H1 (cell line): ENCODE results near the gene PALD1. TPM values are rescaled to one million over a fixed set of nuclear protein-coding genes. Genes with fewer than 3 reads are reported as not detected.

ENCODE experiments used
- CTCF ChIA-PET: fragments of 300-600 bp; sonication (Branson Sonifier 250); formaldehyde crosslinking; loops from one replicate; lab custom pipeline; 2021; ENCODE audit not compliant: partially characterized antibody; lab: Charles Lee
- POLR2A ChIA-PET: fragments of 300-600 bp; sonication (Branson Sonifier 250); formaldehyde crosslinking; loops from one replicate; lab custom pipeline; 2021; ENCODE audit warnings: inconsistent platforms; ENCODE audit not compliant: partially characterized antibody; lab: Charles Lee
- DNase-seq, 2 experiments: peaks; one replicate each; pipeline versions ENCODE4 v3.0.0 to v3.0.0-alpha.2; 2010 to 2022; ENCODE audit warnings: low spot score in 2 of 2, low read depth in 1 of 2, mixed read lengths in 1 of 2
- FAIRE-seq: peaks from 2 replicates; lab custom pipeline; 2011; peaks lifted over from hg19 to GRCh38; lab: Jason Lieb, UNC
- H2AFZ ChIP-seq: 2 replicates; pipeline ENCODE4 v1.8.1; 2012; ENCODE audit warnings: low read length, inconsistent platforms
- H2AK5ac ChIP-seq: 2 replicates; pipeline ENCODE4 v1.6.1; 2013; ENCODE audit warnings: low read depth, low read length
- H2BK120ac ChIP-seq: replicated peaks from 2 replicates; pipeline ENCODE3; 2013; ENCODE audit warnings: low read depth, low read length, inconsistent platforms
- H2BK12ac ChIP-seq: 2 replicates; pipeline ENCODE4 v1.6.1; 2013; ENCODE audit warnings: low read depth, low read length
- H2BK15ac ChIP-seq: 2 replicates; pipeline ENCODE4 v1.6.1; 2013; ENCODE audit warnings: low read length
- H2BK20ac ChIP-seq: 2 replicates; pipeline ENCODE4 v1.6.1; 2013; ENCODE audit warnings: low read length
- H2BK5ac ChIP-seq: 2 replicates; pipeline ENCODE4 v1.6.1; 2013; ENCODE audit warnings: low read depth, low read length
- H3K14ac ChIP-seq: 2 replicates; pipeline ENCODE4 v1.6.1; 2013; ENCODE audit warnings: inconsistent platforms; ENCODE audit not compliant: insufficient read length
- H3K18ac ChIP-seq: 2 replicates; pipeline ENCODE4 v1.6.1; 2013; ENCODE audit warnings: low read length; ENCODE audit errors: extremely low read depth
- H3K23ac ChIP-seq: 2 replicates; pipeline ENCODE4 v1.6.1; 2013; ENCODE audit warnings: inconsistent platforms; ENCODE audit not compliant: insufficient read length
- H3K23me2 ChIP-seq: 2 replicates; pipeline ENCODE4 v1.6.1; 2013; ENCODE audit warnings: low read depth, low read length
- H3K27ac ChIP-seq: 2 replicates; pipeline ENCODE4 v1.6.1; 2011; ENCODE audit warnings: low read depth, low read length, inconsistent platforms
- H3K27me3 ChIP-seq, 4 experiments: replicated peaks in 1 of 4; 1 replicate in 1 of 4; 2 replicates in 3 of 4; pipeline versions ENCODE4 v1.6.1 to v1.8.1; 2011 to 2013; ENCODE audit warnings: low read length in 3 of 4, mild to moderate bottlenecking in 3 of 4, inconsistent platforms in 2 of 4, mixed read lengths in 2 of 4, moderate library complexity in 1 of 4; ENCODE audit not compliant: control insufficient read depth in 3 of 4, insufficient read depth in 3 of 4; ENCODE audit errors: extremely low read depth in 1 of 4
- H3K36me3 ChIP-seq, 4 experiments: 2 replicates each; pipeline versions ENCODE4 v1.6.1 to v1.8.1; 2011 to 2013; ENCODE audit warnings: mild to moderate bottlenecking in 4 of 4, low read length in 3 of 4, moderate library complexity in 2 of 4, control low read depth in 1 of 4, inconsistent platforms in 1 of 4; ENCODE audit not compliant: insufficient read depth in 4 of 4, control insufficient read depth in 2 of 4
- H3K4ac ChIP-seq: replicated peaks from 2 replicates; pipeline ENCODE3; 2013; ENCODE audit warnings: low read length, low read depth, mixed read lengths, inconsistent platforms; ENCODE audit not compliant: insufficient read length
- H3K4me1 ChIP-seq, 4 experiments: replicated peaks in 1 of 4; 1 replicate in 1 of 4; 2 replicates in 3 of 4; pipeline versions ENCODE4 v1.6.1 to v1.8.1; 2011 to 2013; ENCODE audit warnings: low read length in 3 of 4, inconsistent platforms in 2 of 4, mixed read lengths in 1 of 4; ENCODE audit not compliant: insufficient read depth in 4 of 4, control insufficient read depth in 3 of 4
- H3K4me2 ChIP-seq, 2 experiments: 2 replicates each; pipeline versions ENCODE4 v1.6.1 to v1.8.1; 2011 to 2013; ENCODE audit warnings: low read depth in 2 of 2, low read length in 2 of 2, control low read depth in 1 of 2, inconsistent platforms in 1 of 2, mild to moderate bottlenecking in 1 of 2; ENCODE audit not compliant: insufficient read depth in 1 of 2
- H3K4me3 ChIP-seq, 4 experiments: fragments of 200-600, 300-600 bp in 1 of 4; sonication (generic), shearing (Covaris generic), sonication (Bioruptor Twin) in 1 of 4; 2 replicates each; pipeline versions ENCODE4 v1.5.1 to v1.8.1; 2011 to 2016; ENCODE audit warnings: low read length in 4 of 4, low read depth in 3 of 4, control low read depth in 2 of 4, inconsistent platforms in 2 of 4, mild to moderate bottlenecking in 2 of 4, mixed read lengths in 1 of 4, moderate library complexity in 1 of 4; ENCODE audit not compliant: insufficient read depth in 2 of 4; ENCODE audit errors: extremely low read depth in 1 of 4
- H3K56ac ChIP-seq: replicated peaks from 2 replicates; pipeline ENCODE3; 2013; ENCODE audit warnings: low read depth, mild to moderate bottlenecking, mixed read lengths, low read length, inconsistent platforms; ENCODE audit not compliant: insufficient read length
- H3K79me1 ChIP-seq: 2 replicates; pipeline ENCODE4 v1.6.1; 2013; ENCODE audit warnings: low read depth, low read length, control low read depth
- H3K79me2 ChIP-seq, 2 experiments: 2 replicates each; pipeline versions ENCODE4 v1.6.1 to v1.8.1; 2012 to 2013; ENCODE audit warnings: low read length in 2 of 2, mild to moderate bottlenecking in 2 of 2, inconsistent platforms in 1 of 2; ENCODE audit not compliant: insufficient read depth in 2 of 2, control insufficient read depth in 1 of 2
- H3K9ac ChIP-seq, 4 experiments: replicated peaks in 1 of 4; 1 replicate in 1 of 4; 2 replicates in 3 of 4; pipeline versions ENCODE4 v1.6.1 to v1.8.1; 2011 to 2013; ENCODE audit warnings: low read depth in 3 of 4, low read length in 3 of 4, control low read depth in 2 of 4, mild to moderate bottlenecking in 2 of 4, moderate library complexity in 2 of 4, inconsistent platforms in 1 of 4; ENCODE audit errors: extremely low read depth in 1 of 4
- H3K9me3 ChIP-seq, 2 experiments: 2 replicates each; pipeline versions ENCODE4 v1.6.1 to v1.8.1; 2012 to 2013; ENCODE audit warnings: mild to moderate bottlenecking in 2 of 2, moderate library complexity in 2 of 2, control low read depth in 1 of 2, inconsistent platforms in 1 of 2, low read depth in 1 of 2, low read length in 1 of 2, mixed read lengths in 1 of 2; ENCODE audit not compliant: insufficient read depth in 2 of 2
- H4K20me1 ChIP-seq, 2 experiments: replicated peaks in 1 of 2; 2 replicates each; pipeline versions ENCODE3 to v1.8.1; 2011 to 2013; ENCODE audit warnings: inconsistent platforms in 2 of 2, low read length in 2 of 2, mild to moderate bottlenecking in 1 of 2; ENCODE audit not compliant: insufficient read depth in 2 of 2, control insufficient read depth in 1 of 2
- H4K5ac ChIP-seq: 2 replicates; pipeline ENCODE4 v1.6.1; 2013; ENCODE audit warnings: low read length, low read depth, mixed read lengths, inconsistent platforms; ENCODE audit not compliant: insufficient read length
- H4K8ac ChIP-seq: 2 replicates; pipeline ENCODE4 v1.8.0; 2013; ENCODE audit warnings: mild to moderate bottlenecking, moderate library complexity, low read length, inconsistent platforms; ENCODE audit not compliant: insufficient read depth; ENCODE audit errors: extremely low read depth
- H4K91ac ChIP-seq: replicated peaks from 2 replicates; pipeline ENCODE3; 2013; ENCODE audit warnings: low read length, mixed read lengths, inconsistent platforms; ENCODE audit not compliant: insufficient read length
- GABPA ChIP-seq: IDR thresholded peaks from 2 replicates; pipeline ENCODE4 v1.6.1; 2011; ENCODE audit warnings: mild to moderate bottlenecking, low read length, moderate library complexity, borderline replicate concordance; ENCODE audit not compliant: insufficient read depth
- WGBS, 2 experiments: shearing (Covaris generic) in 1 of 2; methylation state at CpG; one replicate each; pipeline versions ENCODE4 v1.1.6 to v1.1.7; 2013 to 2015; ENCODE audit warnings: low lambda C conversion rate in 2 of 2, mixed read lengths in 2 of 2, inconsistent platforms in 1 of 2, low coverage in 1 of 2, missing lambda C conversion rate in 1 of 2; ENCODE audit not compliant: insufficient replicate concordance in 2 of 2, insufficient coverage in 1 of 2, insufficient read length in 1 of 2; ENCODE audit errors: extremely low coverage in 1 of 2, missing lambda C conversion rate in 1 of 2; 5-methylcytosine and 5-hydroxymethylcytosine counted together
- polyA plus RNA-seq, 7 experiments: library from polyadenylated mRNA; depleted of rRNA in 3 of 7; stranded (reverse) in 5 of 7; unstranded in 2 of 7; fragments of >200 nt in 5 of 7; fragments of 200-250 nt in 2 of 7; gene quantifications; 1 replicate in 5 of 7; 2 replicates in 1 of 7; 4 replicates in 1 of 7; pipeline versions ENCODE4 v1.2.1 to v1.2.3, GENCODE V29; 2011 to 2013; ENCODE audit warnings: missing spikeins in 2 of 7, mixed read lengths in 2 of 7
- total RNA-seq: library from RNA; stranded (reverse); fragmentation: NEBNext Ultra II Directional; extraction: Animal tissue kit (Norgen Biotek cat#: 25700); gene quantifications from 2 replicates; pipeline ENCODE4 v1.2.1, GENCODE V29; 2021

The PALD1 gene
- total and polyA plus RNA-seq, 2 of the 8 experiments (the other 6 are each of a cell fraction or from before 2014, with no cell fraction given) = 13.3 to 32.8 TPM

DNA sequence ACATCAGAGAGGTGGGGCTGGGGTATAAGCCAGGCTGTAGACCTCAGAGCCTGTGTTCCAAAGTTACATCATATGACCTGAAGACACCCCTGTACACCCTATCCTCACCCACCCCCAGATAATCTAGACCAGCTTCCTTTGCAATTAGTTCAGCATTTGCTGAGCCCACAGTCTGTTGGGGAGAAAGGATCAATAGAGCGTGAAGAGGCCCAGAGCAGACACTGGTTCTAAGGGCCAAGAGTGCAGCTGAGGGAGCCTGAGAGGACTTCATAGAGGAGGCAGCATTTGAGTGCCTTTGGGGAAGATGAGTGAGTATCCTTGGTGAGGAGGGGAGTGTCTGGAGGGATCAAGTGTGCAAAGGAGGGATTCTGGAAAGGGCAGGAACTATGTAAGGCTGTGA is 65.3 kb downstream of the PALD1 start:
- Histone ChIP-seq H3K27ac (no peak overlapping the region), H3K79me2 (no peaks in the 10 kb centered on the region), H4K20me1 (peaks cover 3 to 6% of the 10 kb centered on the region in 2 experiments), H4K91ac (no peak overlapping the region), H2BK15ac (no peak overlapping the region), H2BK20ac (no peak overlapping the region), H3K23ac (no peak overlapping the region), H3K4me2 (no peak overlapping the region), H3K4me1 (no peaks in the 10 kb centered on the region), H2AK5ac (no peak overlapping the region), H2BK5ac (no peak overlapping the region), H3K9ac (no peak overlapping the region), H3K56ac (no peak overlapping the region), H3K9me3 (no peaks in the 10 kb centered on the region), H4K5ac (no peak overlapping the region), H3K23me2 (peaks cover 6% of the 10 kb centered on the region; the same call in 1 of the 2 replicates), H2BK12ac (no peak overlapping the region)
- ChIA-PET CTCF (interaction anchor here (0.6 to 26.8 kb wide), 10 partner anchors 10 to 319 kb away, joined by 3 to 908 read pairs (median 3); partner anchors contain the start of gene PALD1), POLR2A (interaction anchor here (1.1 kb wide), 1 partner anchor 82 kb away, joined by 4 read pairs; no protein-coding TSS in a partner anchor)
- WGBS, 2 experiments = 73% methylated on average over 1 of the region's 1 CpG; no CpG with 5 or more reads in 1 of the 2 experiments
- no peak for FAIRE-seq
- no peak for TF ChIP-seq GABPA
- TF ChIP-seq, all 59 proteins: peak for 0
- Histone ChIP-seq H3K4me3 (no peak overlapping the region), H3K14ac (no peak overlapping the region), H3K18ac (no peak overlapping the region), H4K8ac (no peak overlapping the region), H3K27me3 (no peaks in the 10 kb centered on the region), H2BK120ac (no peak overlapping the region), H3K36me3 (peaks cover 0 to 2% (median 0%) of the 10 kb centered on the region in 4 experiments; a peak in 2 of 8 replicates), H3K4ac (no peak overlapping the region), H2AFZ (no peak overlapping the region), H3K79me1 (no peaks in the 10 kb centered on the region)
- no peak for DNase-seq
